GM20000 (cell line): ENCODE data around the gene EHD4.

Experiments
- DNase-seq: peaks from one replicate; pipeline ENCODE4 v3.0.0; 2012; ENCODE audit warnings: low spot score
- TF ChIP-seq, protein P1 (sequence below): IDR thresholded peaks from 2 replicates; pipeline ENCODE4 v1.5.1; 2012; ENCODE audit warnings: mild to moderate bottlenecking, control low read depth; ENCODE audit errors: extremely low read depth, missing control alignments

EHD4 gene

DNA sequence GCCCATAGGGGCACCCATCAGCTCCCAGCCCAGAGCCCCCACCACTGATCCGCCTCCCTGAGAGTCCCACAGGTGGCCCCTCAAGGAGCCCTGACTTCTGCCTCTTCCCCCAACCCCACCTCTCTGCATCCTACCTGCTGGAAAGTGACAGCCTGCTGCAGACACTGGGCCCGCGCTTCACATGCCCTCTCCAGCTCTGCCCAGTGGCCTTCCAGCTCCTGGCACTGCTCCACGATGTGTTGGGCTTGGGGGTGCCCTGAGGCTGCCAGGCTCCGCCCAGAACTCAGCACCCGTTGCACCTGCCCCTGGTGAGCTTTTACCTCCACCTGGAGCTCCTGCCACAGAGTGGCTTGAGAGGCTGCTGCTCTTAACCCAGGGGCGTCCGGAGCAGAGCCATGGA, 98.6 kb downstream of the EHD4 start:
- TF ChIP-seq, protein P1, sequence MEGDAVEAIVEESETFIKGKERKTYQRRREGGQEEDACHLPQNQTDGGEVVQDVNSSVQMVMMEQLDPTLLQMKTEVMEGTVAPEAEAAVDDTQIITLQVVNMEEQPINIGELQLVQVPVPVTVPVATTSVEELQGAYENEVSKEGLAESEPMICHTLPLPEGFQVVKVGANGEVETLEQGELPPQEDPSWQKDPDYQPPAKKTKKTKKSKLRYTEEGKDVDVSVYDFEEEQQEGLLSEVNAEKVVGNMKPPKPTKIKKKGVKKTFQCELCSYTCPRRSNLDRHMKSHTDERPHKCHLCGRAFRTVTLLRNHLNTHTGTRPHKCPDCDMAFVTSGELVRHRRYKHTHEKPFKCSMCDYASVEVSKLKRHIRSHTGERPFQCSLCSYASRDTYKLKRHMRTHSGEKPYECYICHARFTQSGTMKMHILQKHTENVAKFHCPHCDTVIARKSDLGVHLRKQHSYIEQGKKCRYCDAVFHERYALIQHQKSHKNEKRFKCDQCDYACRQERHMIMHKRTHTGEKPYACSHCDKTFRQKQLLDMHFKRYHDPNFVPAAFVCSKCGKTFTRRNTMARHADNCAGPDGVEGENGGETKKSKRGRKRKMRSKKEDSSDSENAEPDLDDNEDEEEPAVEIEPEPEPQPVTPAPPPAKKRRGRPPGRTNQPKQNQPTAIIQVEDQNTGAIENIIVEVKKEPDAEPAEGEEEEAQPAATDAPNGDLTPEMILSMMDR: no peak
- DNase-seq: no peak

DNA sequence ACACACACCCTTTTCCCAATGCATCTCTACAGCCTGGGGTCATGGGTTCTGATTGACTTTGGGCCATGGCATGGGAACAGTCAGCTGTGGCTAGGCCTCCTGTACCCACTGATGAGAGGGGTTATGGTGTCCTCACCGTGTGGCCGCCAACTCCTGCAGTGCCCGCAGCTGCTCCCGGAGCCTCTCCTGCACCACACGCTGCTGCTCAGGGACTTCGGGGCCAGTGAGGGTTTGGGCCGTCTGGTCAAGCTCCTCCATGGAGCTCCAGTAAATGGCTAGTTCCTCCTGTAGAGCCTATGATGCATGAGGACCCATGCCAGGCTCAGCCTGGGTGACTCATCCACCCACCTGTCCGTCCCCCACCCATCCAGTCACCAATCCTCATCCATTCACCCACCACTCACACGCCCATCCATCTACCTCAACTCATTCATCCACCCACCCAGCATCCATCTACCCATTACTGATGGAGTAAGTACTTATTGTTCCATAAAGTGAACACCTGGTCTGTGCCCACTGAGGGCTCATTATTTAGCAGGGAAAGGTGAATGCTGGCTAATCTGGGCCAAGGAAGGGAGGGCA, 100.1 kb downstream of the EHD4 start:
- DNase-seq: no peak
- TF ChIP-seq, protein P1: no peak

DNA sequence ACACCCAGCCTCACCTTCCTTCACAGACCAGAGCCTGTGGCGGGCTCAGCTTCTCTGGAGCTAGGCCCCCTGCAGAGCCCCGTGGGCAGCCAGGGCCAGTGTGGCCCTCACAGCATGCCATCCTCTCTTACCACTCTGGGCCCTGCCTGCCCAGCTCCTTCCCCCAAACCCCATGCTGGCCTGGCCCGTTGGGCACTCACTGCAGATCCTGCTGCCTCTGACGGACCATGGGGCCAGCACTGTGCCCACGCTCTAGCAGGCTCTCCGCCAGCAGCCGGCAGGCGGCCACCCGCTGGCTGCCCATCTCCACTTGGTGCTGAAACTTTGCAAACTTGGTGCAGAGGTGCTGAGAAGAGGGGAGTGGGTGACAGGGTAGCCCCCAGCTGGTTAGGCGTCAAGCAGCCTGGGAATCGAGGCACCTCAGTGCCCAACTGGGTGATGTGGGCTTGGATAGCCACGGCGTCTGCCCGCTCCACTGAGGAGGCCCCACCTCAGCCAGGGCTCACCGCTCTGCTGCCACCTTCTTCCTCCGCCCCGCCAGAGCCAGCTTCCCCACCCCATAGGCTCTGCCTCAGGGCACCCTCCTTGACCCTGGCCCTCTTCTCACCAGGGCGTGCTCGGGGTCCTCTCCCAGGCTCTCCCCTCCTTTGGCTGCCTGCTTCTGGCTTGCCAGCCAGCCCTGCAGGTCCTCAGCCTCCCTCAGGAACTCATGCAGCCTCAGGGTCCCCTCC, 101.0 kb downstream of the EHD4 start:
- no peak for DNase-seq
- TF ChIP-seq, protein P1: no peak

DNA sequence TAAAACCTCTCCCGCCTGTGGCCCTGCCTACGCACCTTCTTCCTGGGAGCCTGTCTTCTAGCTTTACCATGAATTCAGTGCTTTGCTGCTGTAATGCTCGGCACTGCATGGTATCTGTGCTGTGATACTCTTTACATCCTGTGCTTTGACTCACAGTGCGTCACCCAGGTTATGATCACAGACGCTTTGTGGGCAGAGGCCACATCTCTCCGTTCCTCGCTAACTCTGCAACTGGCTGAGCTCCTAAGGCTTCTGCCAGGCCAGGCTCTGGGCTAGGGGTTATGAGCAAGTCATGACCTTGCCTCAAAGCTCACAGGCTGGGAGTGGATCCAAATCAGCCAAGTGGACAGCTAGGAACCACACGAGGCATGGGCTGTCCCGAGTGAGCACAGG, 101.7 kb downstream of the EHD4 start:
- TF ChIP-seq, protein P1: no peak
- DNase-seq: no peak

DNA sequence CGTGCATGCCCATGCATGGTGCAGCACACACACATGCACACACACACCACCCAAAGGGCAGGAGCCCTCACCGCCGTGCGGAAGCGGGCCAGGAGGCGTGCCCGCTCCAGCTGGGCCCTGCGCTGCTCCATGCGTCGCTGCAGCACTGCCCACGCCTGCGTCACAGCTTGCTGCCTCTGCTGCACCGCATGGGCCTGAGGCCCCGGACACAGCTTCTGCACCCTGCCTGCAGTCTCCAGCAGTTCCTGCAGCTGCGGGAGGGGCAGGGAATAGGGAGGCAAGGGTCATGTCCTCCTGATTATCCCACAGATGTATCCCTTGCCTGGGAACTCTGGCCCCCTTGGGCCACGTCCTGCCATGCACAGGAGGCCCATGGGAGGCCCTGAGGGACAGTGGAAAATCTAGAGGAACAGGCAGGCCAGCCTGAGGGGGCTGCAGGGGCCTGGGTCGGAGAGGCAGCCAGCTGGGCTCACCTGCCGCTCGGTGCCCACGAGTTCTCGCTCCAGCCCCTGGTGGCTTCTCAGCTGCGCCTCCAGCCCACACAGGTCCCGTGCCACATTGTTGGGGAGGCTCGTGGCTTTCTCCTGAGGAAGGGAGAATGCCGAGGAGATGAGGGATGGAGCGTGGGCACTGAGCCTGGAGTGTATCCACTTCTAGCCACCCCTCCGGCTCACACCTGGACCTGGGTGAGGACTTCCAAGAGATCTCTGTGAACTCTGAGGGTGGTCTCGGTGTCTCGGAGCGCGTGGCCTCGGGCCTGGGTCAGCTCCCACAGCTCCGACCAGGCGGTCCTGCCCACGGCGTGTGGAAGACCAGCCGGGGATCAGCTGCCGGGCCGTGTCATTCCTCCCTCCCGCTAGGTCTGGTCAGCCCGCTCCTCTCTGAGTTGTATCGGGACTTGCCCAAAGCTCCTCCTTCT, 102.3 kb downstream of the EHD4 start:
- TF ChIP-seq, protein P1: no peak
- DNase-seq: no peak

DNA sequence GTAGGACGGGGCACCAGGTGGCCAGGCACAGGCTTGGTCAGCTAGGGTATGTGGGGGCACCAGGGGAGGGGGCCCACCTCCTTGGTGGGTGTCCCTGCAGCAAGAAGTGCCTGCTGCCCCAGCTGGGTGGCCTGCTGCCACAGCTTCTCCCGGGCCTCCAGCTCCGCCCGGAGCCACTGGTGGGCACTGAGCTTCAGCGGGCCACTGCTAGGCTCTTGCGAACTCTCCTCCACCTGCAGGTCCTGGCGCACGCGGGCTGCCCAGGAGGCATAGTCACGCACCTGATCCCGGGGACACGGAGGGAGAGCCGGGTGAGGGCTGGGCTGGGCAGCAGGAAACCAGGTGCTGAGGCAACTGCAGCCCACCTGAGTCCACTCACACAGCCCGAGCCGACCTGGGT, 104.0 kb downstream of the EHD4 start:
- no peak for DNase-seq
- TF ChIP-seq, protein P1: no peak

DNA sequence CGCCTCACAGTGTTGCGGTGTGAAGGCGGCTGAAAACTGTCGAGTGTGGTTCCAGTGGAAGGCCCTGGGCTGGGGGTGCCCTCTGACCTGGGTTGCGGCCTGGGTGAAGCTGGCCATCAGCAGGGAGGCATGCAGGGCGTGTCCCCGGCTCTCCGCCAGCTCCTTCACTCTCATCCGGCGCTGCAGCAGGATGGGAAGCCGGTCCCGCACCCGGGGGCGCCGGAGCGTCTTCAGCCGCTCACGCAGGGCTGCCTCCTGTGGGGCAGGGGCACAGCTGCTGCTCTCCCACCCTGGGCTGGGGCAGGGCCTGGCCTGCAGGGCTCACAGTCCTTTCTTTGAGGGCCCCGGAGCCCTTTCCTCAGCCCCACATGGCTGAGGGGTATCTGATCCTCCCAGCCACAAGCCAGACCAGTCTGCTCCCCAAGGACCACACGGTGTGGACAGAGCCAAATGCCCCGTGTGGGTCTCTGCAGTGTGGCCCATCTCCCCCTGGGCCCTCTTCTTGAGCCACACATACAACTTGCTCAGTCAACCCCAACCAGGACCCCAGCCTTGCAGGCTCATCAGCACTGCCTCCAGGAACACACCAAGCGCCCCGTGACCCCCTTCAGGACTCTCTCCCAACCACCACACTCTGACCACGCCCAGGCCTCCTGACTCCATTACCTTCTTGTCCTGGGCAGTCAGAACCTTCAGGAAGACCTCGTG, 105.3 kb downstream of the EHD4 start:
- no peak for DNase-seq
- TF ChIP-seq, protein P1: no peak
